Right cardiac atrium (tissue), 5 donors: ENCODE data around the gene CSNK1D. TPM values are rescaled to one million over a fixed set of nuclear protein-coding genes. Genes with fewer than 3 reads are reported as not detected.
A peak's percentile ranks its signal among the peaks of the same experiment; 100 is the strongest.

Source experiments
- ATAC-seq, 2 donors: fragments of 200-7000 bp; cut with Tn5 transposase; one replicate each; pipeline versions ENCODE4 v1.8.0 to v1.9.1; 2020; ENCODE audit warnings: moderate library complexity in 2 of 2, mild to moderate bottlenecking in 1 of 2
- DNase-seq, 3 donors: peaks; one replicate each; pipeline ENCODE4 v3.0.0-alpha.2; 2020
- H3K27ac ChIP-seq: one replicate; pipeline ENCODE4 v1.5.1; 2013; ENCODE audit warnings: mild to moderate bottlenecking, low read length, control low read depth, moderate library complexity
- H3K27me3 ChIP-seq: one replicate; pipeline ENCODE4 v1.6.1; 2013; ENCODE audit not compliant: control insufficient read depth, insufficient read depth
- H3K4me1 ChIP-seq: one replicate; pipeline ENCODE4 v1.6.1; 2013; ENCODE audit warnings: low read length; ENCODE audit not compliant: control insufficient read depth, insufficient read depth
- H3K4me3 ChIP-seq: one replicate; pipeline ENCODE4 v1.5.1; 2013; ENCODE audit warnings: low read length, control low read depth
- H3K9me3 ChIP-seq: one replicate; pipeline ENCODE4 v1.6.1; 2013; ENCODE audit warnings: low read length; ENCODE audit not compliant: control insufficient read depth
- WGBS: extraction: QIAGEN DNeasy Blood & Tissue Kit; methylation state at CpG from one replicate; pipeline ENCODE4 v1.1.7; 2013; 5-methylcytosine and 5-hydroxymethylcytosine counted together
- intact Hi-C, 4 donors: fragments of 100-400 bp; cut with DNase I; formaldehyde crosslinking; loops; one replicate each; pipeline versions ENCODE4 v1.11.0 to v1.14.0; 2022 to 2023
- polyA plus RNA-seq: library from polyadenylated mRNA; stranded (reverse); fragments of 200-250 nt; gene quantifications from one replicate; pipeline ENCODE4 v1.2.3, GENCODE V29; 2013
- total RNA-seq, 4 donors: library from RNA; stranded (reverse); fragmentation: NEBNext Ultra II Directional; extraction: Animal tissue kit (Norgen Biotek cat#: 25700); gene quantifications; one replicate each; pipeline ENCODE4 v1.2.1, GENCODE V29; 2021
- donor health status: healthy with polysubstance abuse.
- donor health status: DM: no; HTN: yes; CAD: no.
- donor health status: DM: no; HTN: no; CAD: no.
- donor health status: DM: no; HTN: yes; CAD: no; lungs with severe emphysema.
- donor health status: DM: yes; HTN: yes; CAD: no.

The CSNK1D gene
- total and polyA plus RNA-seq, 5 donors = 61.7 to 81.7 (median 73.3) TPM

DNA sequence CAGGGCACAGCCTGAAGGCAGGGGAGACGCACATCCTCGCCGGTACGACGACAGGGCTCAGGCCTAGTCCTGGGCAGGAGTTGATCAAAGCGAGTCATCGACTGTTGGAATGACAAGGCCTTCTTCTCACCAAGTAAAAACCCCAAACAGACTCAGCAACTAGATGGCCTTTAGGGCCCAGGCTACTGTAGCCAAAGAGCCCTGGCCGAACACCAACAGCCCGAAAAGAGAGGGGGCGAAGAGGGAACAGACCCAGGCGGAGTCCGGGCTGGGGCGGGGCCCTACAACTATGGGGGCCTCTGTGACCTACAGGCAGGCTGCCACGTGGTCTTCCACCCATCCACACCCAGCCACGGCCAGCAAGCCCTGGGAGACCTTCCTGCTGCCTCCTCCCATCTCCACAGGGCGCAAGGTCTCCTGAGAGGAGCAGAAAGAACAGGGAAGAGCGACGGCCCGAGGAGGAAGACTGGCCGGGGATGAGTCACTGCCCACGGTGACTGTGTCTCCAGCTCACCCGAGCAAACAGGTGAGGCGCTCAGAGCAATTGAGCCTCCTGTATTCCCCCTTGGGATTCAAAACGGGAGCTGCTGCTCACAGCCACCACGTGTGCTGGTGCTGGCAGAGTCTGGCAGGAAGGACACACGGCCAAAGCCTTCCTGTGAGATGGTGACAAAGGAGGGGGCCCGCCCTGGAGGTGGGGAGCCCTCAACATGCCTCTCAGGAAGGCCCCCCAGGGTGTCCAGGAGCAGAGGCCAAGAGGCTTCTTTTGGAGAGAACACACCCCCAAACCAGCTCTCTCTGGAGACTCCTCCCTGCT is 26.9 kb downstream of the CSNK1D start:
- peak; percentile 77 to 87 (median 80) for DNase-seq
- WGBS = 39% methylated on average over 27 of the region's 27 CpGs
- H3K27me3 ChIP-seq = no peaks in the 10 kb centered on the region
- peaks cover 22% of the 10 kb centered on the region for H3K4me1 ChIP-seq
- ATAC-seq = peak; percentile 10 to 50
- H3K4me3 ChIP-seq = no peak overlapping the region
- H3K27ac ChIP-seq = peak overlapping the region; percentile 32
- intact Hi-C loops = no loop called here
- no peaks in the 10 kb centered on the region for H3K9me3 ChIP-seq

DNA sequence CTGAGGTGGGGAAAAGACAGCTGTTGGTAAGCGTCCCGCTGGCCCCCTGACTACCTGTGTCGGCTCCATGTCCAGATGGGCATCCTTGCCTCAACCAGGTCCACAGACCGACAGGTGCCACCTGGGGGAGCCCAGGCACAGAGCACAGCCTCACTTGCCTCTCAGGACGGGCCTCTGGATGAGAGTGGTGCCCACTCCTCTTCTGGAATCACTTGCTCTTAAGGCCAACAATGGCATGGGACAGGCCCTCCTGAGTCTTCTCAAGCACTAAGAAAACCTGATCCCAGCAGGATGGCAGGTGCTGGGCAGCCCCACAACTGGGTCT is 27.5 kb downstream of the CSNK1D start:
- no peaks in the 10 kb centered on the region for H3K27me3 ChIP-seq
- H3K27ac ChIP-seq = no peak overlapping the region
- intact Hi-C loops = no loop called here
- DNase-seq (peak in 1 of 3 donors; percentile 45), ATAC-seq (no peak)
- H3K4me3 ChIP-seq = no peak overlapping the region
- H3K4me1 ChIP-seq = peaks cover 27% of the 10 kb centered on the region
- no peaks in the 10 kb centered on the region for H3K9me3 ChIP-seq
- 97% methylated on average over 5 of the region's 5 CpGs for WGBS

DNA sequence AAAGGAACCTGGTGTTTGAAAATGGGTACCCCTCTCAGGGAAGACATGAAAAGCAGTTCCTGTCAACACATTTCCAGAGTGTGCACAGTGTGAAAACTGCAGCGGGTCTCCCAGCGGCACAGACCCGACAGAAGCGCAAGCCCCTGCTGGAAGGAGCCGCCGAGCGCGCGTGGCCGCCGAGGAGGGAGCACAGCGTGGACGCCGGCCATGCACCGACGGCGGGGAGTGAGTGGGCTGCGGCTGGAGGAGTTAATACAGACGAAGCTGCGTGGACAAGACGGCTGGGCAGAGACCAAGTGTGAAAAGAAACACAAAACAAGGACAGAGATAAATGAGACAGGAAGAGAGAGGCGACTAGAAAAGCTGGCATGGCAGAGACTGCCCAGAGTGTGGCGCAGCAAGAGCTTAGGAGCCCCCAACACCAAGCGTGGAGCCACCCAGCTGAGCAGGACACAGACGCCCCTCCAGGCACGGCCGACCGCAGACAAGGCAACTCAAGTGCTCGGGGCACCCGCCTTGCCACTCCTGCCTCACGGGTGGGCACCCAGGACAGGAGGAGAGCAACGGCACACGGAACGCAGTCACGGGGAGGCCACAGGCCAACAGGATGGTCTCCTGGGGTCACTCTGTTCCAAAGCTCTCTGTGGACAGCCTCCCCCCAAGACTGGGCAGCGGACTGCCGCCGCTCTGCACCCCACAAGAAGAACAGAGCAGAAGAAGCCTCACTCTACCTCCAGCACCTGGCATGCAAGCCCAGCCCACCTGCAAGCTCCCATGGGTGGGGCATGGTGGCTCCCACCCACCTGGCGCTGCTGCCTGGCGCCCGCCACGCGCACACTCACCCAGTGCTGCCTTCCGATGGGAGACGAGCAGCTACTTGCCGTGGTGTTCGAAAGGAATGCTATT is 28.1 kb downstream of the CSNK1D start:
- intact Hi-C loops = no loop called here
- no peaks in the 10 kb centered on the region for H3K27me3 ChIP-seq
- peaks cover 30% of the 10 kb centered on the region for H3K4me1 ChIP-seq
- H3K27ac ChIP-seq = no peak overlapping the region
- H3K9me3 ChIP-seq = no peaks in the 10 kb centered on the region
- H3K4me3 ChIP-seq = no peak overlapping the region
- peak in 2 of 3 donors; percentile 49 to 64 for DNase-seq
- WGBS = 82% methylated on average over 47 of the region's 47 CpGs
- ATAC-seq = no peak

DNA sequence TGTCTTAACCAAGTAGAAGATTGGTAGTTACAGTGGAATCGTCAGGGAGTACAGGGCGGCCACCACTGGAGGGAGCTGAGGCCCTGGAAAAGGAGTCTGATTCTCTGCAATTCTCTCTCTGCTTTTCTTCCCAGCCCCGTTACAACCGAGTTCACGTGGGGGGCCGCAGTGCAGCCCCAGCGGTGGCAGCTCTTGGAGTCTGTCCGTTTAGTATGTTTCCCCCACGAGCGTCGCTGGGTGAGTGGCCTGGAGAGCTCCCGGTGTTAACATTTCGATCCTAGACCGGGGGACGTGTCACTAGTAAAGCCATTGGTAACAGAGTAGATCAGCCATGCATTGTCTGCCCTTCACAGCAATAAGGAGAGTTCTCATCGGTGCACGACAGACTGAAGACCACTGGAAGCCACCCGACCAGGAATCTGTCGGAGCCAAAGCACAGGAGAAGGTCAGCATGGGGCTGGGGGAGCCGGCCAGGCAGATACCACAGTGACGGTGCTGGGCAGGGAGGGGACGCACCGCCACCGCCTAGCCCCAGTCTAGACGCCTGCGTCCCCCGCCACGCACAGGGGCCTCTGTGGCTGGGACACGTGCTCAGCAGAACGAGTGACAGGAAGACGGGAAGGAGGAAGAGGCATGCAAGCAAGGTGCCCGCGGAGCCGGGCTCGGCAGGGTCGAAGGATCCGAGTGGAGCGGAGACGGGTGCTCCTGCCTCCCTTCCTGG is 28.9 kb downstream of the CSNK1D start:
- Histone ChIP-seq H3K4me1 (peaks cover 30% of the 10 kb centered on the region), H3K4me3 (no peak overlapping the region), H3K9me3 (no peaks in the 10 kb centered on the region), H3K27ac (no peak overlapping the region), H3K27me3 (no peaks in the 10 kb centered on the region)
- intact Hi-C loops = no loop called here
- WGBS = 71% methylated on average over 39 of the region's 39 CpGs
- DNase-seq (peak in 2 of 3 donors; percentile 61 to 67), ATAC-seq (no peak)

DNA sequence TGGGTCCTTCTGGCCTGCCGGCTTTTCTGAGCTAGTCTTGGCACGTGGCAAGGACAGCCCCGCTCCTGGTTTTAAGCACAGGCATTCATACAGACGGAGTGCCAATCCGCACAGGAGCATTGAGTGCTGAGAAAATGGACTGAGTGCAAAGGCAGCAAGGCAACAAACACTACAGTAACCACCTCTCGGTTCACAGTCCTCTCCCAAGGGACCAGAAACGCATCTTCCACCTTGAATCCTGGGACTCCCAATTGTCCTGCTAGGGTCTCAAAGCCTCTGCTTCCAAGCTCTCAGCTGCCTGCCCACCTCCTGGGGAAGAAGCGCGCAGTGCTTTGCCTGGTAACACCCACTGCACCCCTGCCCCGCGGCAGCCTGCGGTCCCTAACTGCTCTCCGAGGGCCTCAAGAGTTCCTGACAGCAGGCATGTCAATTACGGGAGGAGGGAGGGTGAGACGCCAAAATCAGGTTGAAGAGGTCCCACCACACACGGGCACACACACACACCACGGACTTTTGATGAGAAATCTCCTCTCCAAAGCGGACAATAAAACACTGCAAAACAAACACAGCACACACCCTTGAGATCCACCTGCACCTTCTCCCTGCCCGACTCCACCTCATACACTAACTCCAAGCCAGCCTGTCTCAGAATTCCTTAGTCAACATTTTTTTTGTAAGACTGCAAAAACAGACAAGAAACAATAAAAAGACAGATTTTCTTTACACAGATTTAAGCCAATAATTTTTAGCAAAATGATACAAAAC is 29.7 kb downstream of the CSNK1D start:
- ATAC-seq (no peak), DNase-seq (peak in 2 of 3 donors; percentile 40 to 43)
- WGBS = 89% methylated on average over 19 of the region's 19 CpGs
- intact Hi-C loops = no loop called here
- no peak overlapping the region for H3K27ac ChIP-seq
- peaks cover 30% of the 10 kb centered on the region for H3K4me1 ChIP-seq
- H3K27me3 ChIP-seq = no peaks in the 10 kb centered on the region
- no peaks in the 10 kb centered on the region for H3K9me3 ChIP-seq
- no peak overlapping the region for H3K4me3 ChIP-seq

DNA sequence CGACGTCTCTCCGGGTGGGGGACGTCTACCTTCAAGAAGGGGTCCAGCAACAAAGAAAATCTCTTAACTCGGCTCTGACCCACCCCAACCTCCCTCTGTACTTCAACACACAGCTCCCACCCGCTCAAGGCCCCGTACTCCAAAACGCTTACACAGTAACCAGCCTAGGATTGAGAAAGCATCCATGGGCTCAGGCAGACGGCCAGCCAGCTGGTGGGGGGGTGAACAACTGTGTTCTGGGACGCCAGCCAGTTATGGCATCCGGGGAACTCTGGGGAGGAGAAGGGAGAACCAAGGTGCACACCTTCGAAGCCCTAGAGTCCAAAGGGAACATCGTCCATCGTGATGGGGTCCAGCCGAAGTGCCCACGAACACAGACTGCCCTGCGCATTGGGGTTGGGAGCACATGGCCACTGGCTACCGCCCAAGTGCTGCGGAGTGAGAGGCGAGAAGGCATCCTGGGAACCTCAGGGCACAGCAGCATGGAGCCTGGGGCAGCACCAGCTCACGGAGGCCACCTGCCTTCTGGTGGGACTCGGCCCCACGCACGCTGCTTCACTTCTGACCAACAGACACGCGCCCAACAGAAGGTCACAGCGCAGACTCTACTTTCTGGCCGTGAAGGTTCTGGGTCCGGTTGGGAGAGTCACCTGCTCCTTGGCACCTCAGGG is 30.4 kb downstream of the CSNK1D start:
- Histone ChIP-seq H3K4me1 (peaks cover 30% of the 10 kb centered on the region), H3K4me3 (no peak overlapping the region), H3K9me3 (no peaks in the 10 kb centered on the region), H3K27ac (no peak overlapping the region), H3K27me3 (no peaks in the 10 kb centered on the region)
- intact Hi-C loops = no loop called here
- ATAC-seq = peak; percentile 6 to 7
- peak; percentile 89 to 93 (median 91) for DNase-seq
- 55% methylated on average over 29 of the region's 29 CpGs for WGBS

DNA sequence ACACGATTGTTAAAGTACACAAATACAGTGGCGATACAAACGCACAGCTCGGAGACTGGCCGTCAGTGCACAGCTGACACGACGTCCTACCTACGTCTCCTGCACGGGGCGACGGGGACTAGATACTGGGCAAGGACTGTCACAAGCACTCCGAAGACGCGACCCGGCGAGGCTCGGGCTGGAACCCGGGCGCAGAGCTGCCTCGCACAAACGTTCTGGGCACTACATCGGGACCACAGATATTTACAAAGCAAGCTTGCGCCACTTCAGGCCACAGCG is 30.9 kb downstream of the CSNK1D start:
- H3K4me1 ChIP-seq = peaks cover 30% of the 10 kb centered on the region
- no peaks in the 10 kb centered on the region for H3K27me3 ChIP-seq
- peak in 2 of 3 donors; percentile 44 to 71 for DNase-seq
- 79% methylated on average over 24 of the region's 24 CpGs for WGBS
- H3K9me3 ChIP-seq = no peaks in the 10 kb centered on the region
- no peak overlapping the region for H3K4me3 ChIP-seq
- no peak overlapping the region for H3K27ac ChIP-seq
- intact Hi-C loops = no loop called here
- ATAC-seq = no peak

DNA sequence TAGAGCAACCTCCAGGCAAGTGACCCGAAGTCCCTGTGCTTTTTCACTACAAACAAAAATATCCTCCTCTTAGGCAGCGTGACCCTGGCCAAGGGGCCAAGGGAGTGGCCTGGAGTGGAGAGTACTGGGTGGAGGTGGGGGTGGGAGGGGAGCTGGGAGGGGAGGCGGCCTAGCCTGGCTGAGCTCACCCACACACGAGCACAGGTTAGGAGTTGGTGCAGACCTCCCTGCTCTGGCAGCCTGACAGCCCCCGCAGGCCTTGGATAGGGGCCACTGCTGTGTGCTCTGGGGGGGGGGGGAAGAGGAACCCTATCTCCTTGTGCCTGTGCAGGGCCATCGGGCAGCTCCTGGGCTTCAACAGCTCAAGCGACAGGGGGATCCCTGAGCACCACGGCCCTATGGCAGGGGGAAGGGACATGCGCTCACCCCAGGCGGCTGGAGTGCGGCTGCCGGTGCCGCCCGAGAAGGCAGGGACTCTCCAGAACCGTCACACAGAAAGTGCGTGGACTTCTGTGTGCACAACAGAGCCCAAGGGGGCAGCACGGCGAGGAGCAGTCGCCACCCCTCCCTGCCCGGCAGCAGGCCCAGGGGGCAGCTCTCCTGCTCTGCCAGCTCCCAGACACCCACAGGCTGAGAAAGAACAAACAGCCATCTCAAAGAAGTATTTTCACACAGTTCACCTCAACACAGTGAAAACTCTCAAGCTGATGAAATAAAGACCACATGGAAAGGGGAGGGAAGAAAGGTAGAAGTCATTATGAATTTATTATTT is 31.4 kb downstream of the CSNK1D start:
- H3K27ac ChIP-seq = peak overlapping the region; percentile 40
- peak; percentile 40 to 47 for ATAC-seq
- H3K27me3 ChIP-seq = no peaks in the 10 kb centered on the region
- 26% methylated on average over 20 of the region's 20 CpGs for WGBS
- peak in 2 of 3 donors; percentile 80 to 82 for DNase-seq
- H3K9me3 ChIP-seq = no peaks in the 10 kb centered on the region
- no peak overlapping the region for H3K4me3 ChIP-seq
- intact Hi-C loops = no loop called here
- H3K4me1 ChIP-seq = peaks cover 27% of the 10 kb centered on the region

DNA sequence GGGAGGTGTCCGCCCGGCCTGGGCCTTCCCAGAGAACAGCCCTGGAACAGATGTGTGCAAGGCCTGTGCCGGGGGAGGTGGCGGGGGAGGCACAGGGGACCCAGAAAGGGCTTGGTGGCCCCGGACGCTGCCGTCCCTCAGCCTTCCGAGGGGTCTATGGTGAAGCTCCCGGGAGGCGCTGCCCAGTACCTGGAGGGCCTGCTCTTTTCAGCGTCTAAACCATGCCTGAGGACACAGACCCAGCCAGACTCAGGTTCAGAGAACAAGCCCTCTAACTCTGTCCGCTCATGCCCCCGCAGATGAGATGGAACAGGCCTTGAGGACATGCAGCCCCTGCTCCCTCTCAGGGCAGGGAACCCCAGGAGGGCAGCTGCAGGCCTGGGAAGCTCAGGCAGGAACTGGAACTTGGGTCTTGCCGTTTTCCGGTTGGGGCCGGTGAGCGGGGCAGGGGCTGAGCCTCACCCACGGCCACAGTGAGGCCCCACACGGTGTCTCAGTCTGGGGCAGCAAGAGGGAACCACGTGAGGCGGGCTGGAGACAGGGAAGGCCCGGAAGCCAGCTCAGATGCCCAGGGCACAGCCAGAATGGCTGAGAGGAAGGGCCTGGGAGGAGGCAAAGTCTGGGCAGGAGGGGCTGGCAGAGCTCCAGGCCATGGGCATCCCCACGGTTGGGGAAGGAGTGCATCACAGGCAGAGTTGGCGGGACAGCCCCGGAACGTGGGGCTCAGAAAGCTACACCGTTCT is 32.1 kb downstream of the CSNK1D start:
- peak; percentile 48 to 49 for ATAC-seq
- H3K4me1 ChIP-seq = peaks cover 20% of the 10 kb centered on the region
- H3K9me3 ChIP-seq = no peaks in the 10 kb centered on the region
- intact Hi-C loops = no loop called here
- DNase-seq = peak; percentile 83 to 94 (median 91)
- H3K27ac ChIP-seq = peak overlapping the region; percentile 40
- WGBS = 42% methylated on average over 27 of the region's 27 CpGs
- no peak overlapping the region for H3K4me3 ChIP-seq
- no peaks in the 10 kb centered on the region for H3K27me3 ChIP-seq
